K562 (cell line): ENCODE results near the gene JAM2. TPM values are rescaled to one million over a fixed set of nuclear protein-coding genes. Genes with fewer than 3 reads are reported as not detected.

Experiments used
- ATAC-seq: fragments of 200-7000 bp; cut with Tn5 transposase; 3 replicates; pipeline ENCODE4 v1.9.1; 2020; ENCODE audit warnings: moderate library complexity
- BruUV-seq: library from RNA; stranded (reverse); fragments of 400-500 nt; replicated peaks from 2 replicates; lab custom pipeline; 2021; lab: Mats Ljungman, UMichigan
- CTCF ChIA-PET: fragments of 300-600 bp; formaldehyde crosslinking; extraction: SDS; loops from one replicate; lab custom pipeline; 2021; ENCODE audit warnings: low intra/inter-chr PET ratio; lab: Yijun Ruan, JAX
- POLR2A ChIA-PET: fragments of 300-600, 350-650 bp; sonication (Branson Sonifier 250); formaldehyde crosslinking; extraction: SDS; loops from one replicate; lab custom pipeline; 2021; ENCODE audit warnings: antibody characterized with exemption, inconsistent platforms; lab: Yijun Ruan, JAX
- DNase-seq, 4 experiments: peaks; one replicate each; pipeline versions ENCODE4 v3.0.0 to v3.0.0-alpha.2; 2011 to 2018; ENCODE audit warnings: low spot score in 3 of 4, mixed read lengths in 3 of 4; ENCODE audit errors: extremely low read depth in 1 of 4
- FAIRE-seq: peaks from 2 replicates; lab custom pipeline; 2011; peaks lifted over from hg19 to GRCh38; lab: Jason Lieb, UNC
- H2AFZ ChIP-seq: 2 replicates; pipeline ENCODE4 v1.6.0; 2011; ENCODE audit warnings: low read depth, low read length, control low read depth, inconsistent platforms
- H3K27ac ChIP-seq: fragments of 200-600 bp; 3 replicates; pipeline ENCODE4 v1.8.0; 2011; ENCODE audit warnings: low read depth, mild to moderate bottlenecking, control low read depth, inconsistent platforms, low read length, moderate library complexity, mixed read lengths; ENCODE audit errors: extremely low read depth
- H3K27me3 ChIP-seq, 2 experiments: fragments of 300-600 bp in 1 of 2; 2 replicates in 1 of 2; 3 replicates in 1 of 2; pipeline versions ENCODE4 v1.6.0 to v1.8.0; 2011; ENCODE audit warnings: inconsistent platforms in 2 of 2, low read length in 2 of 2, mild to moderate bottlenecking in 1 of 2, mixed read lengths in 1 of 2, moderate library complexity in 1 of 2; ENCODE audit not compliant: control insufficient read depth in 2 of 2, insufficient read depth in 2 of 2
- H3K36me3 ChIP-seq: fragments of 300-600 bp; 3 replicates; pipeline ENCODE4 v1.8.0; 2011; ENCODE audit warnings: mild to moderate bottlenecking, low read length, inconsistent platforms; ENCODE audit not compliant: control insufficient read depth, insufficient read depth
- H3K4me1 ChIP-seq, 2 experiments: fragments of 200-600 bp in 1 of 2; replicated peaks in 1 of 2; 2 replicates in 1 of 2; 3 replicates in 1 of 2; pipeline versions ENCODE4 v1.5.1 to v1.8.0; 2011; ENCODE audit warnings: inconsistent platforms in 2 of 2, low read length in 2 of 2, mild to moderate bottlenecking in 1 of 2, mixed read lengths in 1 of 2, moderate library complexity in 1 of 2; ENCODE audit not compliant: control insufficient read depth in 2 of 2, insufficient read depth in 2 of 2
- H3K4me2 ChIP-seq: 2 replicates; pipeline ENCODE4 v1.6.1; 2011; ENCODE audit warnings: low read length, control low read depth, inconsistent platforms, mixed read lengths; ENCODE audit not compliant: insufficient read depth
- H3K4me3 ChIP-seq: fragments of 200-600 bp; sonication (generic), shearing (Covaris generic); 2 replicates; pipeline ENCODE4 v1.5.1; 2016; ENCODE audit warnings: control low read depth, inconsistent platforms
- H3K79me2 ChIP-seq: fragments of 200-600 bp; 3 replicates; pipeline ENCODE4 v1.8.0; 2011; ENCODE audit warnings: low read length, inconsistent platforms; ENCODE audit not compliant: control insufficient read depth, insufficient read depth
- H3K9ac ChIP-seq, 2 experiments: 2 replicates each; pipeline versions ENCODE4 v1.6.0 to v1.6.1; 2011; ENCODE audit warnings: low read depth in 2 of 2, low read length in 2 of 2, control low read depth in 1 of 2, inconsistent platforms in 1 of 2, mild to moderate bottlenecking in 1 of 2, mixed read lengths in 1 of 2; ENCODE audit not compliant: insufficient read depth in 1 of 2
- H3K9me1 ChIP-seq: one replicate; pipeline ENCODE4 v1.6.0; 2011; ENCODE audit warnings: inconsistent platforms, mild to moderate bottlenecking, low read length, moderate library complexity; ENCODE audit not compliant: control insufficient read depth, insufficient read depth
- H3K9me3 ChIP-seq: replicated peaks from 2 replicates; pipeline ENCODE4 v1.5.1; 2011; ENCODE audit warnings: low read depth, low read length, inconsistent platforms; ENCODE audit not compliant: control insufficient read depth, insufficient read depth
- H4K20me1 ChIP-seq: replicated peaks from 2 replicates; pipeline ENCODE4 v1.6.1; 2011; ENCODE audit warnings: low read length, inconsistent platforms, mixed read lengths; ENCODE audit not compliant: control insufficient read depth, insufficient read depth
- CBX2 ChIP-seq: fragments of 200-600 bp; sonication (generic); IDR thresholded peaks from one replicate; pipeline ENCODE4 v1.6.1; 2012; ENCODE audit warnings: mild to moderate bottlenecking, low read length, inconsistent platforms; ENCODE audit not compliant: insufficient read depth, poor library complexity, severe bottlenecking
- CCAR2 ChIP-seq: fragments of 200-400 bp; formaldehyde crosslinking; IDR thresholded peaks from 2 replicates; pipeline ENCODE4 v1.6.1; 2017; ENCODE audit warnings: mild to moderate bottlenecking, low read depth, low read length
- WGBS: fragments of 100-300 bp; shearing (Covaris generic); methylation state at CpG from one replicate; pipeline ENCODE4 v1.1.6; 2016; ENCODE audit warnings: low coverage, mixed read lengths; ENCODE audit not compliant: insufficient coverage; ENCODE audit errors: missing lambda C conversion rate; 5-methylcytosine and 5-hydroxymethylcytosine counted together
- in situ Hi-C: fragments of 300-500 bp; cut with MboI; formaldehyde crosslinking; loops from 4 replicates; pipeline ENCODE4 v1.15.0; 2018; ENCODE audit warnings: inconsistent platforms, mixed read lengths
- intact Hi-C: fragments of 100-400 bp; cut with micrococcal nuclease; formaldehyde crosslinking; loops from 2 replicates; pipeline ENCODE4 v1.14.2; 2022
- polyA plus RNA-seq, 8 experiments: library from polyadenylated mRNA; depleted of rRNA in 4 of 8; stranded (reverse) in 5 of 8; unstranded in 3 of 8; fragments of >200 nt; fragmentation: Nextera tagmentation in 2 of 8; fragmentation: Illumina TruSeq in 1 of 8; extraction: Ambion mirVana in 2 of 8; extraction: Trizol in 1 of 8; gene quantifications; 2 replicates each; pipeline versions ENCODE4 v1.2.1 to v1.2.3, GENCODE V29; 2011 to 2014; ENCODE audit warnings: inconsistent platforms in 1 of 8, missing spikeins in 1 of 8
- total RNA-seq, 7 experiments: library from RNA; depleted of rRNA in 6 of 7; stranded (reverse); fragments of >200 nt in 6 of 7; fragmentation: Illumina TruSeq in 2 of 7; extraction: Trizol in 2 of 7; gene quantifications; 2 replicates each; pipeline versions ENCODE4 v1.2.1 to v1.2.3, GENCODE V29; 2011 to 2021; ENCODE audit warnings: low replicate concordance in 1 of 7
- TF ChIP-seq, protein P1 (sequence below): IDR thresholded peaks from 2 replicates; pipeline ENCODE4 v1.6.1; 2016; ENCODE audit warnings: missing genetic modification characterization, missing compliant biosample characterization

Gene JAM2
- total and polyA plus RNA-seq, 9 of the 15 experiments (the other 6 are each of a cell fraction or from before 2014, with no cell fraction given): 0.03 to 0.08 (median 0.07) TPM; not detected in 6

DNA sequence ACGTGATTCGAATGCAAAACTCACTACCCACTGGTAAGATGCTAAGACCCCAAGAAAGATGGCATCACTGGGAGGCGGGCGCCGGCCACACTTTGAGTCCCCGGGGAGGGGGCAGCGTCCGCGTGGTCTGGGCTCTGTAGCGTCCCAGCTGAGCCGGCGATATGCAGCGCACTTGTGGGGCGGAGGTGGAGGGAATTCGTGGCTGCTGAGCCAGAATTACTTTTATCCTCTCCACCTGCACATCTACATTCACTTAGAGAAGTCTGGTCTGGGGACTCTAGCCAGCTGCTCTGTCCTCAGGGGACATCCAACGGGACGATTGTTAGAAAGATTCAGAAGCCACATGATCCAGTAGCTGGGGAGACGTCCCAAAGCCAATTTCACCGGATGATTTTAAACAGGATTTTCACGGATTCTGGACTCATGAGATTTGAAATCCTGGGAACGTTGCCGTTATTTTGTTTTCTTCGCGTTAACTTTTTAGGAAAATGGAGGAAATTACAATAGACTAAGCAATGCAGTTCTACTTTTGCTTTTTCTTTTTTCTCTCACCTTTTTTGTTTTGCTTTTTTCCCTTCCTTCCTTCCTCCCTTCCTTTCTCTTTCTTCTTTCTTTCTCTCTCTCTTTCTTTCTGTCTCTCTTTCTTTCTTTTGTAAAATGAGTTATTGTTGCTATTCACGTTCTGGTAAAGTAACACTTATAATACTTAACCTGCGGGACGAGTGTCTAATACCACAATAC, 1.3 kb downstream of the JAM2 start:
- in situ Hi-C loops: no loop called here
- no peaks in the 10 kb centered on the region for H3K9me1 ChIP-seq
- no peaks in the 10 kb centered on the region for H4K20me1 ChIP-seq
- no peak for DNase-seq
- H3K4me2 ChIP-seq: no peak overlapping the region
- CTCF ChIA-PET: no interaction called here
- intact Hi-C loops: no loop called here
- POLR2A ChIA-PET: no interaction called here
- no peak overlapping the region for H3K27ac ChIP-seq
- FAIRE-seq: no peak
- H2AFZ ChIP-seq: no peak overlapping the region
- BruUV-seq: no TSS peak
- no peak overlapping the region for H3K4me3 ChIP-seq
- peaks cover 0 to 11% of the 10 kb centered on the region in 2 experiments; a peak in 3 of 5 replicates for H3K4me1 ChIP-seq
- H3K9ac ChIP-seq: peak overlapping the region in 1 of 2 experiments; percentile 56; a peak in 1 of 4 replicates
- WGBS: 3% methylated on average over 26 of the region's 27 CpGs
- TF ChIP-seq CCAR2: no peak
- TF ChIP-seq, protein P1, sequence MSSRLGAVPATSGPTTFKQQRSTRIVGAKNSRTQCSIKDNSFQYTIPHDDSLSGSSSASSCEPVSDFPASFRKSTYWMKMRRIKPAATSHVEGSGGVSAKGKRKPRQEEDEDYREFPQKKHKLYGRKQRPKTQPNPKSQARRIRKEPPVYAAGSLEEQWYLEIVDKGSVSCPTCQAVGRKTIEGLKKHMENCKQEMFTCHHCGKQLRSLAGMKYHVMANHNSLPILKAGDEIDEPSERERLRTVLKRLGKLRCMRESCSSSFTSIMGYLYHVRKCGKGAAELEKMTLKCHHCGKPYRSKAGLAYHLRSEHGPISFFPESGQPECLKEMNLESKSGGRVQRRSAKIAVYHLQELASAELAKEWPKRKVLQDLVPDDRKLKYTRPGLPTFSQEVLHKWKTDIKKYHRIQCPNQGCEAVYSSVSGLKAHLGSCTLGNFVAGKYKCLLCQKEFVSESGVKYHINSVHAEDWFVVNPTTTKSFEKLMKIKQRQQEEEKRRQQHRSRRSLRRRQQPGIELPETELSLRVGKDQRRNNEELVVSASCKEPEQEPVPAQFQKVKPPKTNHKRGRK (tag): peak; percentile 88
- peak; percentile 28 for TF ChIP-seq CBX2
- H3K36me3 ChIP-seq: no peaks in the 10 kb centered on the region
- peak; percentile 61 for ATAC-seq
- no peaks in the 10 kb centered on the region; the same call in 1 of the 2 replicates for H3K9me3 ChIP-seq
- H3K27me3 ChIP-seq: peaks cover 17 to 31% of the 10 kb centered on the region in 2 experiments
- H3K79me2 ChIP-seq: no peaks in the 10 kb centered on the region
